Activated effector memory CD4-positive, alpha-beta T cell treated with Interleukin-2 at 50 U/mL for 16 hours (primary cell): ENCODE measurements around the gene ARHGAP22.
"Not testable (repeated sequence)": the region's sequence is repeated elsewhere in the genome, so short reads cannot be mapped to it uniquely, and the experiment has no call there.

Source experiments
- DNase-seq: peaks from one replicate; pipeline ENCODE4 v3.0.0-alpha.2; 2020

ARHGAP22 gene

GRCh38 chr10:48446785-48447184 is 158.1 kb downstream of the ARHGAP22 start:
- no peak for DNase-seq

DNA sequence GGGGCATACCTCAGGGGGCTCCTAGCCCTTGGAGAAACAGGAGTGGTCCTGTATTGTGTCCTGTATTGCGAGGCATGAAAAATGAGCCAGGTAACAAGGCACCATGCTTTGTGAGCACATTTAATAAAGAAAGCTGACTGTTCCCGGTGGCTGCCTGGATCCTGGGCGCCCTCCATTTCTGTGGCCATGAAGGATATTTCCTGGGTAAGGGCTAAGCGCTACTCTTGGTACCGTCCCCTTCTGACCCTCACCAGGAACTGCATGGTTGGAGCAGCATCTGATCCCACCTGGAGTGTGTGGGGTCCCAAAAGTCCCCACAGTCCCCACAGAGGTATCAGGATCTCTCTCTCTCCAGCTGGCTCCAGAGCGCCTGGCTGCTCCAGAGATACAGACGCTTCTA is 158.9 kb downstream of the ARHGAP22 start:
- DNase-seq: no peak

GRCh38 chr10:48444861-48445841 is 159.7 kb downstream of the ARHGAP22 start:
- no peak for DNase-seq

GRCh38 chr10:48444266-48444665 is 160.6 kb downstream of the ARHGAP22 start:
- DNase-seq: no peak

- DNase-seq: no peak
These were observed 162.1 kb downstream of the ARHGAP22 start for GRCh38 chr10:48442809-48443177.

GRCh38 chr10:48442090-48442808 is 162.6 kb downstream of the ARHGAP22 start:
- no peak for DNase-seq

DNA sequence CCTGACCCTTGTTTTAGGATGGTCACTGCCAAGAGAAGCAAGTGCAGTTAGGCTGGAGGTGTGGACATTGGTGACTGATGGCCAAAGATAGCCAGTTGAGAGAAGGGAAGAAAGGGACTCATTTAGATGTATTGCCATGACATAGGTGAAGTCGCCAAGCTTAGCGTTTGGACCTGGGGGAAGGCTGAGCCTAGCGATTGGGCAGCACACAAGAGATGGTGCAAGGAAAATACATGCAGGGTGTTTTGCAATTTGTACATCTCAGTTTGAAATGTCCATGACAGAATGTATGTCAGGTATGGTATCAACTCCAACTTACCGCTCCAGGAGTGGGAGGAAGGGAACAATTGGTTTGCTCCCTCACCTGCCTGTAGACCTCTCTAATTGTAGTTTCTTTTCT is 164.1 kb downstream of the ARHGAP22 start:
- no peak for DNase-seq

GRCh38 chr10:48439581-48440041 is 165.3 kb downstream of the ARHGAP22 start:
- no peak for DNase-seq

- DNase-seq: no peak
These were observed 165.8 kb downstream of the ARHGAP22 start for GRCh38 chr10:48439031-48439430.

DNA sequence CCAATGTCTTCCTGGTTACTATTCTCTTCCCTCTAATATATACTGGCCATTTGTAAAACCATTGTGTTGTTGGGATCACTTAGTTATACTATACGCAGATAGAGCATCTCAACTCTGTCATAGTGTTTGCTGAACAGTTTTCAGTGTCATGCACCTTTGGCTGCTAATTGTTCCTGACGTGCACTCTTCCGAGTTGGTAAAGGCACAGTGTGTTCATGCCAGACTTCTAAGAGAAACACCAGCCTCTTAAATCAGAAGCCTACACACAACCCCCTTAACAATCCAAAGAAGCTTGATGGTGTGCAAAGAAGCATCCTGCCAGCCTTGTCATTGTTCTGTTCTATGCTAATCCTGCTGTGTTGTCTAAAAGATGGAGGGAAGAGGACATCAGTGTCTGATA is 167.3 kb downstream of the ARHGAP22 start:
- DNase-seq: no peak

DNA sequence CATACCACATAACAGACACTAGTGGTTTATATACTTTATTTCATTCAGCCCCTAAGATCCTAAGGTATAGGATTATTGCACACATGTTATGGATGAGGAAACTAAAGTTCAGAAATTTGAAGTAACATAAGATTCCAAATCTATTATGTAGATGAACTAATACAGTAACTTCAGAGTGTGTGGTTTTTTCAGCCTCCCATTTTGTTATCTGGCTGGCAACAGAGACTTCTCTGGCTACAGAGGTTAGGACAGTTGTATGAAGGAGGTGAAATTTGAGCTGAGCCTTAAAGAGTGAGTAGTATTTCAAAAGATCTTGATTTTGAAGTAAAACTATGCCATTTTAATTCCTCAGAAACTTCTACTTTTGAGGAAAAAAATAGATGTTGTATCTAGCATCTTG is 173.0 kb downstream of the ARHGAP22 start:
- DNase-seq: no peak

DNA sequence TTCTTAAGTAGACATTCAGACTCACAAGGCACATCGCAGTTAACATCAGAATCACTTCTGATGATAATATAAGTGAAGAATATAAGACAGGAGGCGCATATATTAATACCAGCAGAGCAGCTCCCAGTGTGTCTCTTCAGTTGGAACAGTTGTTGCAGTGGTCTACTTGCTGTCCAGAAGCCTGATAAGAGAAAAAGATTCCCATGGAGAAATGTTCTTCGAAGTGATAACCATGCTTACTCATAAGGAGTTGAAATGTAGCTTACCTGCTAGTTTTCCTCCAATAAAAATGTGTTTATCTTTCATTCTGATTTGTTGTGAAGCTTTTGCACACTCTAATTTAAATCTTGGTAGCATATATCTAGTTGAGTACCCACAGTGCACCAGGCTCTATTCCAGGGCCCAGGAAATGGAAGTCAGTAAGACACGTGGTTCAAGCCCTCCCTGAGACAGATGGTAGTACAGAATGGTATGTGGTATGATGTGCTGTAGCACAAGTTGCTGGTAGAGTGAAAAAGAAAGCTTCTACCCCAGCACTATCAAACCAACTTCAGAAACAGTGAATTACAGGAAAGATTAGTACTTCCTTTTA is 174.4 kb downstream of the ARHGAP22 start:
- no peak for DNase-seq

GRCh38 chr10:48429309-48429708 is 175.6 kb downstream of the ARHGAP22 start:
- no peak for DNase-seq

GRCh38 chr10:48428896-48429295 is 176.0 kb downstream of the ARHGAP22 start:
- no peak for DNase-seq

GRCh38 chr10:48423884-48424283 is 181.0 kb downstream of the ARHGAP22 start:
- no peak for DNase-seq

GRCh38 chr10:48421862-48422261 is 183.0 kb downstream of the ARHGAP22 start:
- not testable (repeated sequence) for DNase-seq

DNA sequence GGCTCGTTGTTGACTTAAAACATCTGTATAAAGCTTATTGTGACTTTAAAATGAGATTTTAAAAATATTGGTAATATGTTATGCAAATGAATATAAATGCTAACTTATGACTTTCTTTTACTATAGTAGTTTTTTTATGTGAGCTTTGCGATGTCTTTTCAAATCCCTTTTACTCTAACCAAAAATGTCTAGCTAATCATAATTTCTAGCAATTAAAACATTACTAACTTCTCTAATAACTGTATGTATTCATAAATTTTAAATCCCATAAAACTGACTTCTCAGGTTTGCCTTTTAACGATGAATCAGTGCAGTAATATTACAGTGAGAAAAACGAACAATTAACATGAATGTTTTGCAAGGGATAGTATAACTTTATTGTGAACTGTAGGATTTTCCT is 185.2 kb downstream of the ARHGAP22 start:
- DNase-seq: no peak

DNA sequence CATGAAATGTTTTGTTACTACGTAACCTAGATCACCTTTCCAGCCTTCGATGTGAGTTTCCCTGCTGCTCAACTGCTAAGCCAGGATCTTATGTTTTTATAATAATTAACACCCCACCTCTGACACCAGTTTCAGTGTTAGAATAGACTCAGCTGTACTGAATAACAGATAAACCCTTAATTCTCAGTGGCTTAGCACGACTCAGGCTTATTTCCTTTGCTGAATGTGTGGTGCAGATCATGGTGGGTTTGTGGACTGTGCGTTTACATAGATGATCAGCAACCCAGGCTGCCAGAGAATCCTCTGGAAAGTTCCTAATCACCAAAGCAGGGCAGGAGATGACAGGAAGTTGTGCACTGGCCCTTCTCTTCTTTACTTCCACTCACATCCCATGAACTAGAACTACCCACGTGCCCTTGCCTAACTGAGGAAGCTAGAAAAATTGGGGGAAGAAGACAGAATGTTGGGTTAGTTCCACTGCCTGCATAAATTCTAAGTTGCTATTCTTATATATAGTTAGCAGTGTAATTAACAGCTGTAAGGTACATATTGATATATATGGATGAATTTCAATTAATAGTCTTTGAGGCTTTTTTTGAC is 186.6 kb downstream of the ARHGAP22 start:
- DNase-seq: no peak

DNA sequence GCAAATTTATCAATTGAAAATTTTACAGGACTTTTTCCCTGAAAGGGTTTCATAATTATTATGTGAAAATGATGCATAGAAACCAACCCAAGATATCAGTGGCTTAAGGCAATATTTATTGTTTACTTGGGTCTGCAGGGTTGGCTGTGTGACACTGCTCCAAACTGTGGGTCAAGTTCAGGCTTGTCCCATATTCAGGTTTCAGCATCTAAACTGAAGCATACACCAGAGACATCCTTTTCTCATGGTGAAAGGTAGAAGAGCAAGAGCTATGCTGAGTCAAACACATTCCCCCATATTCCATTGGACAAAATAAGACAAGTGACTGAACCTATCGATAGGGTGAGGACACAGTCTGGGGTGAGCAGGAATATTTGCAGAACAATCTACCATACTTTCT is 187.5 kb downstream of the ARHGAP22 start:
- DNase-seq: no peak

GRCh38 chr10:48416584-48417232 is 188.2 kb downstream of the ARHGAP22 start:
- no peak for DNase-seq

- no peak for DNase-seq
These were observed 190.1 kb downstream of the ARHGAP22 start for GRCh38 chr10:48414778-48415177.

GRCh38 chr10:48414160-48414559 is 190.7 kb downstream of the ARHGAP22 start:
- DNase-seq: no peak

DNA sequence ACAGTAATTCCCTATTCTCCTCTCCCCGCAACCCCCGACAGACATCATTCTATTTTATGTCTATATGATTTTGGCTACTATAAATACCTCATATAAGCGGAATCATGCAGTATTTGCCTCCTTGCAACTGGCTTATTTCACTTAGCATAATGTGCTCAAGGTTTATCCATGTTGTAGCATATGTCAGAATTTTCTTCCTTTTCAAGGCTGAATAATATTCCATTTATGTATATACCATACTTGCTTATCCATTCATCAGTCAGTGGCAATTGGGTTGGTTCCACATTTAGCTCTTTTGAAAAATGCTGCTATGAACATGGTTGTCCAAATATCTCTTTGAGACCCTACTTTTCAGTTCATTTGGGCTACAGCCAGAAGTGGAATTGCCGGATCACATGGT is 191.9 kb downstream of the ARHGAP22 start:
- DNase-seq: no peak
